Measurements from ENCODE around the gene ATE1.
"Not testable (repeated sequence)": the region's sequence is repeated elsewhere in the genome, so short reads cannot be mapped to it uniquely, and the experiment has no call there.

DNA sequence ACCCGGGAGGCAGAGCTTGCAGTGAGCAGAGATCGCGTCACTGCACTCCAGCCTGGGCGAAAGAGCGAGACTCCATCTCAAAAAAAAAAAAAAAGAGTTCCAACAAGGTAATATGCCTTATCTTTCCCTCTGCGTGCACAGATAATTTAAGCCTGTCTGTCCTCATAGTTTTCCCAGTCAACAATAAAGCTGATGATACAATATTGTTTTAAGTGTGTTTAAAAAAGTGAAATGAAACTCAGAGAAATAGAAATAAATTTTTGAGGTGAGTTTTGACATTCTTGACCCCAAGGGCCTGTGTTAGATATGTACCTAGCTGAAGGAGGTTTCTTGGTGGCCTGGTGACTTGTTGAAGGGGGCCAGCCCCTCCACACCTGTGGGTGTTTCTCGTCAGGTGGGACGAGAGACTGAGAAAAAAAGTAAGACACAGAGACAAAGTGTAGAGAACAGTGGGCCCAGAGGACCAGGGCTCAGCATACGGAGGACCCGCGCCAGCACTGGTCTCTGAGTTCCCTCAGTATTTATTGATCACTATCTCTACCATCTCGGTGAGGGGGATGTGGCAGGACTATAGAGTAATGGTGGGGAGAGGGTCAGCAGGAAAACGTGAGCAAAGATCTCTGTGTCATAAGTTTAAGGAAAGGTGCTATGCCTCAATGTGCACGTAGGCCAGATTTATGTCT is 1.9 kb upstream of the ATE1 start:
- TF ChIP-seq EZH2 (IDR thresholded peaks at IDR 0.05; ENCODE audit: borderline replicate concordance); EZH2phosphoT487 (IDR thresholded peaks at IDR 0.05; ENCODE audit: low read depth, severe bottlenecking, unreplicated experiment): not testable (repeated sequence)
- TF ChIP-seq, protein P1, sequence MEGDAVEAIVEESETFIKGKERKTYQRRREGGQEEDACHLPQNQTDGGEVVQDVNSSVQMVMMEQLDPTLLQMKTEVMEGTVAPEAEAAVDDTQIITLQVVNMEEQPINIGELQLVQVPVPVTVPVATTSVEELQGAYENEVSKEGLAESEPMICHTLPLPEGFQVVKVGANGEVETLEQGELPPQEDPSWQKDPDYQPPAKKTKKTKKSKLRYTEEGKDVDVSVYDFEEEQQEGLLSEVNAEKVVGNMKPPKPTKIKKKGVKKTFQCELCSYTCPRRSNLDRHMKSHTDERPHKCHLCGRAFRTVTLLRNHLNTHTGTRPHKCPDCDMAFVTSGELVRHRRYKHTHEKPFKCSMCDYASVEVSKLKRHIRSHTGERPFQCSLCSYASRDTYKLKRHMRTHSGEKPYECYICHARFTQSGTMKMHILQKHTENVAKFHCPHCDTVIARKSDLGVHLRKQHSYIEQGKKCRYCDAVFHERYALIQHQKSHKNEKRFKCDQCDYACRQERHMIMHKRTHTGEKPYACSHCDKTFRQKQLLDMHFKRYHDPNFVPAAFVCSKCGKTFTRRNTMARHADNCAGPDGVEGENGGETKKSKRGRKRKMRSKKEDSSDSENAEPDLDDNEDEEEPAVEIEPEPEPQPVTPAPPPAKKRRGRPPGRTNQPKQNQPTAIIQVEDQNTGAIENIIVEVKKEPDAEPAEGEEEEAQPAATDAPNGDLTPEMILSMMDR (IDR thresholded peaks at IDR 0.05; ENCODE audit: poor library complexity) = not testable (repeated sequence)

Data from hepatocyte (in vitro differentiated cells).